Choroid plexus epithelial cell (primary cell): ENCODE data around the gene FRMPD4.

ENCODE experiments used
- DNase-seq: peaks from one replicate; pipeline ENCODE4 v3.0.0-alpha.2; 2010; ENCODE audit warnings: low read depth
- H3K4me3 ChIP-seq: 2 replicates; pipeline ENCODE4 v1.5.1; 2011; ENCODE audit warnings: low read depth, mild to moderate bottlenecking, control low read depth, low read length, moderate library complexity
- TF ChIP-seq, protein P1 (sequence below): conservative IDR thresholded peaks from 2 replicates; pipeline ENCODE4 v1.5.1; 2011; ENCODE audit warnings: low read depth, mild to moderate bottlenecking, control low read depth, inconsistent platforms, low read length, moderate library complexity

The FRMPD4 gene

DNA sequence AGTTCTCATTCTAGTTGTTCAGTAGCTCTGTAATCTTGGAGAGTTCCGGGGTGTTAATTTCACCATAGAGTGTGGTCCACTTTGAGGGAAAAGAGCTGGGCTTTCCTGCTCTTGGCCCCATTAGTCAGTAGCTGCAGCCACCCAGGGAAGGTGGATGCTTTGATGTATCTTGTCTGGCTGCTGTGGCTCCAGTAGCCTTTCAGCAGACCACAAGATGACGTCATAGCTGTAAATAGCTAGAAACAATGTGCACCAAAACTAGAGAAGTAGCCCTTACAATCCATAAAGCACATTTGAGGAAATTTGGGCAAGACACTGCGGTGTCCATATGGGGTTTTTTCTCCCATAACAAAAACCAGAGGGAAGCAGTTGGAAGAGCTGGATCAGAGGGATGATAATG lies 620.0 kb downstream of the FRMPD4 start:
- DNase-seq = no peak
- H3K4me3 ChIP-seq = no peak overlapping the region
- TF ChIP-seq, protein P1, sequence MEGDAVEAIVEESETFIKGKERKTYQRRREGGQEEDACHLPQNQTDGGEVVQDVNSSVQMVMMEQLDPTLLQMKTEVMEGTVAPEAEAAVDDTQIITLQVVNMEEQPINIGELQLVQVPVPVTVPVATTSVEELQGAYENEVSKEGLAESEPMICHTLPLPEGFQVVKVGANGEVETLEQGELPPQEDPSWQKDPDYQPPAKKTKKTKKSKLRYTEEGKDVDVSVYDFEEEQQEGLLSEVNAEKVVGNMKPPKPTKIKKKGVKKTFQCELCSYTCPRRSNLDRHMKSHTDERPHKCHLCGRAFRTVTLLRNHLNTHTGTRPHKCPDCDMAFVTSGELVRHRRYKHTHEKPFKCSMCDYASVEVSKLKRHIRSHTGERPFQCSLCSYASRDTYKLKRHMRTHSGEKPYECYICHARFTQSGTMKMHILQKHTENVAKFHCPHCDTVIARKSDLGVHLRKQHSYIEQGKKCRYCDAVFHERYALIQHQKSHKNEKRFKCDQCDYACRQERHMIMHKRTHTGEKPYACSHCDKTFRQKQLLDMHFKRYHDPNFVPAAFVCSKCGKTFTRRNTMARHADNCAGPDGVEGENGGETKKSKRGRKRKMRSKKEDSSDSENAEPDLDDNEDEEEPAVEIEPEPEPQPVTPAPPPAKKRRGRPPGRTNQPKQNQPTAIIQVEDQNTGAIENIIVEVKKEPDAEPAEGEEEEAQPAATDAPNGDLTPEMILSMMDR = no peak

- TF ChIP-seq, protein P1 = no peak
- H3K4me3 ChIP-seq = no peak overlapping the region
- no peak for DNase-seq
Observed at GRCh38 chrX:12767856-12768255, 629.6 kb downstream of the FRMPD4 start.

DNA sequence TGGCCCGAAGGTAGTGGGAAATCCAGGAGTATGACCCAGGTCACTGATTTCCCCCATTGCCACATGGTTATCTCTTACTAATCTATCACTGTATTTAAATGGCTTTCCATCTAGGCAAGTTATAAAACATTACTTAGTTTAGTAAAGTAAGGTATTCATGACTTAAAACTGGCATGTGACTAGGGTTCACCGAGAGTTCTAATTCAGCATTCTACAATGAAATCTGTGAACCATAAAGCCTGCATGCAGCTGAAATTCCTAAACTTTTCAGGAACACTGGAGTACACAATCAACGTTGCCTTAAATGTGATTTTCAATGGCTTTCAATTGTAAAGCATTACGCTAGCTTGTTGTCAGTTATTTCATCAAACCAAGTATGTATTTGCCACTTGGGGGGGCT lies 630.2 kb downstream of the FRMPD4 start:
- TF ChIP-seq, protein P1 = no peak
- no peak overlapping the region for H3K4me3 ChIP-seq
- no peak for DNase-seq

GRCh38 chrX:12770440-12770839 lies 632.2 kb downstream of the FRMPD4 start:
- no peak overlapping the region for H3K4me3 ChIP-seq
- TF ChIP-seq, protein P1 = peak; percentile 42
- peak; percentile 58 for DNase-seq

GRCh38 chrX:12771445-12772069 lies 633.3 kb downstream of the FRMPD4 start:
- DNase-seq = peak; percentile 69
- no peak overlapping the region for H3K4me3 ChIP-seq
- TF ChIP-seq, protein P1 = peak; percentile 78
